Measurements from ENCODE around the gene SLA2.
"Not testable (repeated sequence)": the region's sequence is repeated elsewhere in the genome, so short reads cannot be mapped to it uniquely, and the experiment has no call there.

Gene SLA2

DNA sequence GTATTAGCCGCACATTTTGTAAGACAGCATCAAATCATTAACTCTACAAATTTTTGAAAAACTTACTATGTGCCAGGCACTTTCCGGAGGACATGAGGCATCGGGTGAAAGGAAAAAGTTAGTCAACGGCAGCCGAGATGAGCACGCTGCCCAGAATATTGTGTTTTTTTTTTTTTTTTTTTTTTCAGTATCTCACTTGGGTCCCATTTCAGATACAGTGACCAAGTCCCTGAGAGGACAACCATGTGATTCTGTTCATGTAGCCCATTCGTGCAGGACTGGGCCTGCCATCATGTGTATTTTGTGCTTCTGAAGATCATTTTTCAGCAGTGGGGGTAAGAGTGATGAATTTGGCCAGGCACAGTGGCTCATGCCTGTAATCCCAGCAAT lies 1.3 kb downstream of the SLA2 start:
- DNase-seq, result no peak

- no peak for DNase-seq
These were observed 1.8 kb downstream of the SLA2 start for GRCh38 chr20:36644032-36644705.

GRCh38 chr20:36642136-36642535 lies 3.9 kb downstream of the SLA2 start:
- DNase-seq, result no peak

- no peak for DNase-seq
These were observed 4.5 kb downstream of the SLA2 start for GRCh38 chr20:36641506-36641843.

GRCh38 chr20:36638876-36639400 lies 7.1 kb downstream of the SLA2 start:
- DNase-seq, result not testable (repeated sequence)

GRCh38 chr20:36634342-36634741 lies 11.7 kb downstream of the SLA2 start:
- DNase-seq, result no peak

- DNase-seq, result no peak
These were observed 12.7 kb downstream of the SLA2 start for GRCh38 chr20:36633285-36633772.

GRCh38 chr20:36632487-36633284 lies 13.3 kb downstream of the SLA2 start:
- no peak for DNase-seq

DNA sequence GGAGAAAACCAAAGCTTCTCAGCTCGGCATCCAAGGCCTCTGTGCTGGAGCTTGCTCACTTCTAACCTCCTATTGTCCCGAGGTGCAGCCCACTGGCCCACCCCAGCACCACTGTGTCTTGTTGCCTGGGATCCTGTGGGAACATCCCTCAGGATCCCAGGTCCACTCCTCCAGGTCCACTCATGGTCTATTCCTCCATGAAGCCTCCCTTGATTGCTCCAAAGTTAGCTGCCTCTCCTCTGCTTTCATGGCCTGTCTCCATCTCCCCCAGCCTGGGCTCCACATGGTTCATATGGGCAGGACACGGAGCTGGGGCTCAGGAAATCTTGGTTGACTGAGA lies 13.9 kb downstream of the SLA2 start:
- DNase-seq, result no peak

- no peak for DNase-seq
These were observed 14.3 kb downstream of the SLA2 start for GRCh38 chr20:36631646-36632045.

GRCh38 chr20:36629719-36630681 lies 16.0 kb downstream of the SLA2 start:
- no peak for DNase-seq

DNA sequence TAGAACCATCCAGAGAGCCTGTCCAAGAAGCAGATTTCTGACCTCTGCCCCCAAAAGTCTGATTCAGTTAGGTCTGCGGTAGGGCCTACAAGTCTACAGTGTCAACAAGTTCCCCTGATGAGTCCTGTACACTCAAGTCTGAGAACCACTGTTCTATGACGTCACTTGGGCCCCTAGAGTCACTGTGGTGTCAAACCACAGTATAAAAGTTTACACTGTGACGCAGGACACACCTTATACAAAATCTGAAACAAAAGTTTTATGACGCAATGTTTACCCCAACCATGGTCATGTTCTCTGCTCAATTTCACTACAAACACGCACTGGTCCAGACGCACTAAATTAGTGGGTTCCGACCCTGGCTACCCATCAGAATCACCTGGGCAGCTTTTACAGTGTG lies 17.9 kb downstream of the SLA2 start:
- no peak for DNase-seq

GRCh38 chr20:36624944-36625324 lies 21.1 kb downstream of the SLA2 start:
- no peak for DNase-seq

GRCh38 chr20:36624068-36624943 lies 21.7 kb downstream of the SLA2 start:
- no peak for DNase-seq

DNA sequence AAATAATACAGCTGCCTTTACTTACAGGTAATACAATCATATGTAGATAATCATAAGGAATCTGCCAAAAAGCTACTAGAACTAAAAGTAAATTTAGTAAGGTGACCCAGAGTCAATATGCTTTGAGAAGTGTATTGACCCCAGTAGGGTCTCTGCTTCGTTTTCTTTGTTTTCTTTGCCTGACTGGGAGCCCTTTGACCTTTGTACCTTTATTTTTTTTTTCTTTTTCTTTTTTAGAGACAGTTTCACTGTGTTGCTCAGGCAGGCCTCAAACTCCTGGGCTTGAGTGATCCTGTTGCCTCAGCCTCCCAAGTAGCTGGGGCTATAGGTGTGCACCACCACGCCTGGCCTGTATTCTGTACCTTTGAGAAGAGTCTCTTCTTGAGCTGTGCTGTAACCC lies 22.6 kb downstream of the SLA2 start:
- DNase-seq, result no peak

DNA sequence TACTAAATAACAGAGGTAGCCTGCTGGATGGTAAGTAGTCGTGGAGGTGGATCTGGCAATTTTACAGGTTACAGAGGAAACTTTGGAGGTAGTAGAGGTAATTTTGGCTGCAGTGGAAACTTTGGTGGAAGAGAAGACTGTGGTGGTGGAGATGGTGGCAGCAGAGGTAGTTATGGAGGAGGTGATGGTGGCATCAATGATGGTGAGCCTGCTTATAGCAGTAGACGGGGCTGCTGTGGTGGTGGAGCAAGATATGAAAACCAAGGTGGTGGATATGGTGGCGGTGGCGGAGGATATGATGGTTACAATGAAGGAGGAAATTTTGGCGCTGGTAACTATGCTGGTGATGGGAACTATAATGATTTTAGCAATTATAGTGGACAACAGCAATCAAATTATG lies 25.1 kb downstream of the SLA2 start:
- DNase-seq, result no peak

GRCh38 chr20:36614781-36615557 lies 31.0 kb downstream of the SLA2 start:
- DNase-seq, result no peak

GRCh38 chr20:36613974-36614373 lies 32.0 kb downstream of the SLA2 start:
- no peak for DNase-seq

DNA sequence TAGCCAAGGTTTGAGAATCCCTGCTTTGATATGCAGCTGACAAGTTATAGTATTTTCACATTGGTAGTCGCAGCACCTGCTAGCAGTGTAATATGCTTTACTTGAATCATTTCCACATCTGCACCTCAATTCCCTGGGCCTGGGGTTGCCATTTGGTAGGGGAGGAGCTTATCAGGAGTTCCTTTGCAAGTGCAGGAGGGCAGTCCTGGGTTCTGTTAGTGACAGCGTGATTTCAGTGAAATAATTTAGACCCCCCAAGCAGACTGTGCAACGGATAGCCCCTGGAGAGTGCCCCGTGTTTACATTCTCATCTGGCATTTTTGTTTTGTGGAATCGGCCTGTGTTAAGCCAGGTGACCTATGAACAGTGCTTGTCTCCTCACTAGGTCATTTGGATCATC lies 34.4 kb downstream of the SLA2 start:
- DNase-seq, result no peak

- DNase-seq, result not testable (repeated sequence)
These were observed 37.6 kb downstream of the SLA2 start for GRCh38 chr20:36608388-36608728.

DNA sequence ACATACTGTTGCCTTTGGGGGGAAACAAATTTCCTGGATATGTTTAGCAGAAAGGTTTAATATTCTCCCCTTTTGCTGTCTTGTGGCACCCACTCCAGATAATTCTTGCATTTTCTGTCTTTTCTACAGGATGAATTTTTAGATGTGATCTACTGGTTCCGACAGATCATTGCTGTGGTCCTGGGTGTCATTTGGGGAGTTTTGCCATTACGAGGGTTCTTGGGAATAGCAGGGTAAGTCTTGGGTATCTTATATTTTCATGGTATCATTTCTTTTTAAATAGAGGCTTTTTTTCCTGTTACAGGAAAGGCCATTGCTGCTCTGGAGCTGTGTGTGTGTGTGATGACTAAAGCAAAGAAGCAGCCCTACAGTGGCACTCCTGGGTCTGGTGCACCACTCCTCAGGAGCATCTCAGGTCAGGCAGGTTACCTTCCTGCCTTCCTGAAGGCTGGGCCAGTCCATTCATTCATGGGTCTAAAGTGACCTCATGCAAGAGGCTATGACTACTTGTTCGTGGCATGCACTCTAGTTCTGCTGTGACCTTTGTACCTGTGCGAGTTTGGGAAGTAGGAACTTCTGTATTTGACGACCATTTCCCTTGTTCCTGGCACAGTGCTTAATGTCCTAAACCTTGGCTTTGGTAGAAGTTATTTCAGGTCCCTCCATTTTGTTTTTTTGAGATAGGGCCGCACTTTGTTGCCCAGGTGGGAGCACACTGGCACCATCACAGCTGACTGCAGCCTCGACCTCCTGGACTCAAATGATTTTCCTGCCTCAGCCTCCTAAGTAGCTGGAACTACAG lies 38.2 kb downstream of the SLA2 start:
- no peak for DNase-seq

All from SIG-M5 (cell line).